NOMO-1 treated with DMSO at 0.1 percent for 48 hours (cell line): ENCODE measurements around the gene DGCR2.
A peak's percentile ranks its signal among the peaks of the same experiment; 100 is the strongest.

ENCODE experiments used
- DNase-seq: peaks from one replicate; lab custom pipeline; 2025; ENCODE audit not compliant: unreplicated experiment; lab: John Stamatoyannopoulos, UW

Gene DGCR2

DNA sequence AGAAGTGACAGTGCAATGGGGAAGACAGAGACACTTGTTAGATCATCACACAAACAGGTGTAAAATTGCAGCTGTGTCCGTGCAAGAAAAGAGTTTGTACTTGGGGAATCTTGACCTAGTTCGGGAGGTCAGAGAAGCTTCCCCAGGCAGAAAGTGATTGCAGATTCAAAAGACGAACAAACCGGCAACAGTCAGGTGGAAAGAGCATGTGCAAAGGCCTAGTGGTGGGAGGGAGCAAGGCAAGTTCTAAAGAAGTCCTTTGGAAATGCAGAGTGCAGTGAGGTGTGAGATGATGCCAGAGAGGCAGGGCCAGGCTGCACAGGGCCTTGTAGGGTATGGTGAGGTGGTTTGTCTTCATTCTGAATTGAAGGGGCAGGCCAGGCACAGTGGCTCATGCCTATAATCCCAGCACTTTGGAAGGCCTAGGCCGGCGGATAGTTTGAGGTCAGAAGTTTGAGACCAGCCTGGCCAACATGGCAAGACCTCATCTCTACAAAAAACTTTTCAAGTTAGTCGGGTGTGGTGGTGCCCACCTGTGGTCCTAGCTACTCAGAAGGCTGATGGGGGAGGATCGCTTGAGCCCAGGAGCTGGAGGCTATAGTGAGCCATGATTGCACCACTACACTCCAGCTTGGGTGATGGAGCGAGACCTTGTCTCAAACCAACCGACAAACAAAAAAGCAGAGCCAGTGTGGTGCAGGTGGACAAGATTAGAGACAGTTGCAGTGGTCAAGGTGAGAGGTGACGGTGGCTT, 24.2 kb upstream of the DGCR2 start:
- DNase-seq = no peak

- DNase-seq = peak; percentile 40
Measured at GRCh38 chr22:19143967-19144400, 21.8 kb upstream of the DGCR2 start.

GRCh38 chr22:19143212-19143611, 21.0 kb upstream of the DGCR2 start:
- no peak for DNase-seq

GRCh38 chr22:19142394-19142793, 20.2 kb upstream of the DGCR2 start:
- DNase-seq = no peak

GRCh38 chr22:19139974-19140373, 17.8 kb upstream of the DGCR2 start:
- no peak for DNase-seq

GRCh38 chr22:19139001-19139356, 16.8 kb upstream of the DGCR2 start:
- no peak for DNase-seq

GRCh38 chr22:19138217-19139000, 16.2 kb upstream of the DGCR2 start:
- DNase-seq = no peak

GRCh38 chr22:19137384-19138216, 15.4 kb upstream of the DGCR2 start:
- no peak for DNase-seq

GRCh38 chr22:19136915-19137314, 14.7 kb upstream of the DGCR2 start:
- DNase-seq = no peak

- DNase-seq = no peak
Measured at GRCh38 chr22:19134874-19135273, 12.7 kb upstream of the DGCR2 start.

DNA sequence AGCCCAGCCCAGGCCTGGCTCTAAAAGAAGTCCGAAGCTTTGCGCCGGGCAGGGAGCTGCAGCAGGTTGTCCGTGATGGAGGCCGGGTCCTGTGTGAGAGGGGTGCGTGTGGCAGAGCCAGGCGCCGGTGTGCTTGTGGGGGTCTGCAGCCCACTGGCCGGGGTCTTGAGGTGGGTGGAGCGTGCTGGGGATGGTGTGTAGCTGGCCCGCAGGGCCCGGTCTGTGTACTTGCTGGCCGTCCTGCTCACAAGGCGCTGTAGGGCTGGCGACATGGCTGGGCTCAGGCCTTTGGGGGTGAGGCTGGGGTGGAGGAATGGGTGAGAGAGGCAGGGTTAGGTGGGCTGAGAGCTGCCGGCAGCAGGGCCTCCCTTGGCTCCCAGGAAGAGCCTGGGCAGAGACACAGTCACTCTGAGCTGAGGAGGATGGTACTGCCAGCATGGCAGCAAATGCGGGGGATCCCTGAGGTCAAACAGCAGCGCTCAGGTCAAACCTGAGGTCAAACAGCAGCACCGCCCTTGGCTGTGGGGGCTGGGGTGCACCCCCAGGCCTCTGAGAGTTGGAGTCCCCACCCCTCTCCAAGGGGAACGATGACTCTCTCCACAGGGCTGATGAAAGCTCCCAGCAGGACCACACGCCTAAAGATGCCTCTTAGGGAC, 12.1 kb upstream of the DGCR2 start:
- DNase-seq = no peak

- no peak for DNase-seq
Measured at GRCh38 chr22:19133561-19133960, 11.3 kb upstream of the DGCR2 start.

GRCh38 chr22:19132693-19133400, 10.6 kb upstream of the DGCR2 start:
- DNase-seq = no peak

DNA sequence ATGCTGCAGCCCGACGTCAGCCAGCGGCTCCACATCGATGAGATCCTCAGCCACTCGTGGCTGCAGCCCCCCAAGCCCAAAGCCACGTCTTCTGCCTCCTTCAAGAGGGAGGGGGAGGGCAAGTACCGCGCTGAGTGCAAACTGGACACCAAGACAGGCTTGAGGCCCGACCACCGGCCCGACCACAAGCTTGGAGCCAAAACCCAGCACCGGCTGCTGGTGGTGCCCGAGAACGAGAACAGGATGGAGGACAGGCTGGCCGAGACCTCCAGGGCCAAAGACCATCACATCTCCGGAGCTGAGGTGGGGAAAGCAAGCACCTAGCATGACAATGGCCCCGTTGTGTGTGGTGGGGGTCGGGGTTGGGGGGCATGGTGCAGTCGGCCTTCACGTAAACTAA, 9.9 kb upstream of the DGCR2 start:
- no peak for DNase-seq

- DNase-seq = no peak
Measured at GRCh38 chr22:19131685-19132015, 9.4 kb upstream of the DGCR2 start.

DNA sequence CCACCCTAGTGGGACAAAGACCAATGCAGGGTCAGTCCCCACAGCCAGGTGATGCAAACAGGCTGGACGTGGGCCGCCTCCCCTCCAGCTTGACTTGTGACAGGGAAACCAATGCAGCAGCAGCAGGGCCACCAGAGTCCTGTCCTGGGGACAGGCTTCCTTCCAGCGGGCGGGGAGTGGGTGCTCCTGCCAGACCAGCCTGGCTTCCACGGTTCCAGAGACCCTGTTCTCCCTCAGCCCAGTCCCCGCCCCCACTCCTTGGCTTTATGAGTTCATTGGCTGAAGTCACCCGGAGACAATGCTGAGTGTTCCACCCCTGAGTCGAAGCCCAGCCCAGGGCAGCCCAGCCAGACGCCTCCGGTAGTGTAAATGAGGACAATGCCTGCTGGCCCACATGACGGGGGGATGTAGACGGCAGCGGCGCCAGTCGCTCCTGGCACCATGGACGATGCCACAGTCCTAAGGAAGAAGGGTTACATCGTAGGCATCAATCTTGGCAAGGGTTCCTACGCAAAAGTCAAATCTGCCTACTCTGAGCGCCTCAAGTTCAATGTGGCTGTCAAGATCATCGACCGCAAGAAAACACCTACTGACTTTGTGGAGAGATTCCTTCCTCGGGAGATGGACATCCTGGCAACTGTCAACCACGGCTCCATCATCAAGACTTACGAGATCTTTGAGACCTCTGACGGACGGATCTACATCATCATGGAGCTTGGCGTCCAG, 8.9 kb upstream of the DGCR2 start, which contains the start of gene TSSK2:
Gene TSSK2, plus strand, starts transcription at position 350 of the 726 bp plus-strand sequence. Its CDS starts 92 bp downstream, at position 442.
- DNase-seq = no peak

- DNase-seq = no peak
Measured at GRCh38 chr22:19129871-19130270, 7.7 kb upstream of the DGCR2 start.

DNA sequence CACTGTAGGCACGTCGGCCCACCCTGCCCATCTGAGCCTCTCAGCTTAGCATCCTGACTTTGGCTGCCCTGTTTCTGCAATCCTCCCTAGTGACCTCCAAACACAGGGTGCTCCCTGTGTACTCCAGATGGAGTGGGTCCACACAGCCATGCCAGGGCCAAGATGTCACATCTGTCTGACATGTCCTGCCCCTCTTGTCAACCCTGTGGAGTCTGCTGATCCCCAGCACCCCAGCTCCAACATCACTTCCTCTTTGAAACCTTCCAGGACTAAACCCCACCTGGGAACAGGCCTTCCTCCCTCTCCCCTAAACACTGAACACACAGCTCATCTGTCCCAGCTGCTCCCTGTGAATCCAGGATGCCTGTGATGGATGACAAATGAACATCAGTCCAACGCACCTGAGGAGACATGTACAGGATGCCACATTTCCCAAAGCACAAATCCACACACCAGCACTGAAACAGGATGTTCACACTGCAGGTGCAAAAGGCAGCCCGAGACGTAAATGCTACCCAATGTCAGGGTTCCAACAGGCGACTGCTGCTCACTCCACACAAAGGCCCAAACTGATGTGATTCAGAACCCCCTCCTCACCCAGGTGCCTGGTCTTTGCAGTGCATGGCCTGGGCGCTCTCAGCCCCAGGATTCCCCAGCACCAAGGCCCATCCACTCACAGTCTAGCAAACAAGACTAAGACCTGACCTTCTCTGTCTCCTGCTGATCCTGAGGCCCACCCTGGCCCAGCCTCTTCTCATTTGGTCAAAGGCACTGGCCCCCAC, 6.9 kb upstream of the DGCR2 start:
- DNase-seq = no peak

- no peak for DNase-seq
Measured at GRCh38 chr22:19128009-19128401, 5.8 kb upstream of the DGCR2 start.
